Left colon (tissue), 2 donors: ENCODE data around the gene DHRS7B. TPM values are rescaled to one million over a fixed set of nuclear protein-coding genes. Genes with fewer than 3 reads are reported as not detected.
"Not testable (repeated sequence)": the region's sequence is repeated elsewhere in the genome, so short reads cannot be mapped to it uniquely, and the experiment has no call there.

Source experiments
- ATAC-seq: fragments of 200-7000 bp; cut with Tn5 transposase; one replicate; pipeline ENCODE4 v1.9.1; 2020; ENCODE audit warnings: mild to moderate bottlenecking, moderate library complexity
- DNase-seq, 2 donors: peaks; one replicate each; pipeline ENCODE4 v3.0.0-alpha.2; 2020
- intact Hi-C, 2 donors: fragments of 100-400 bp; cut with DNase I in 1 of 2; cut with micrococcal nuclease in 1 of 2; formaldehyde crosslinking; loops; one replicate each; pipeline versions ENCODE4 v1.11.2 to v1.14.0; 2022; cut with DNase I, micrococcal nuclease
- total RNA-seq, 2 donors: library from RNA; stranded (reverse); fragmentation: NEBNext Ultra II Directional; extraction: Animal tissue kit (Norgen Biotek cat#: 25700); gene quantifications; one replicate each; pipeline ENCODE4 v1.2.1, GENCODE V29; 2021
- donor health status: DM: no; HTN: no; CAD: no.
- donor health status: DM: yes; HTN: yes; CAD: no.

DHRS7B gene
- total RNA-seq, 2 donors from 2014 or later: 32.1 to 33.5 TPM

DNA sequence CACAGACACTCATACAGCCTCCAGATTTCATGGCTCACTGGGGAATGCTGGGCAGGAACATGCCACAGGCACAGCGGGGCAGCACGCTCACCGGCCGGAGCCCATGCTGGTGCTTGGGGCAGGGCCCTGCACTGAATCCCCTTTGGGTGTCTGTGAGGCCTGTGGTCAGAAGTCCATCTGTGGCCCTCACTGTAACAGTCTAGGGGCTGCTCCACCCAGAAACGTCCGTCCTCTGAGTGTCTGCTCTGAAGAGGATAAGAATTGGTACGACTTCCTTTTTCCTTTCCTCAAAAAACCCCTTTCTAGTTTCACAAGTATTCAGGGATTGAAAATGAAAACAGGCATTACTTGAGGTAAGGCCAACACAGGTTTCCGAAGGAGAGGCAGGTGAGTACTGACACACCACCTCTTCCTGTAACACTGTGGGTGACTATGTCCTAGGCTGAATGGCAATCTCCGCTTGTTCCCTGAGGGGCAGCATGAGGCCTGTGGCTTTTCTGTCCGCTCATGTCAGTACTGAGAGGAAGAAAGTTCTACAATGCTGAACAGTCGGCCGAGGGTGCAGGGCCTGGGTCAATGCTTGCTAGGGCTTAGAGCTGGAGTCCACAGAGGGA lies 44.7 kb downstream of the DHRS7B start:
- DNase-seq: no peak
- ATAC-seq: no peak
- intact Hi-C loops: no loop called here

DNA sequence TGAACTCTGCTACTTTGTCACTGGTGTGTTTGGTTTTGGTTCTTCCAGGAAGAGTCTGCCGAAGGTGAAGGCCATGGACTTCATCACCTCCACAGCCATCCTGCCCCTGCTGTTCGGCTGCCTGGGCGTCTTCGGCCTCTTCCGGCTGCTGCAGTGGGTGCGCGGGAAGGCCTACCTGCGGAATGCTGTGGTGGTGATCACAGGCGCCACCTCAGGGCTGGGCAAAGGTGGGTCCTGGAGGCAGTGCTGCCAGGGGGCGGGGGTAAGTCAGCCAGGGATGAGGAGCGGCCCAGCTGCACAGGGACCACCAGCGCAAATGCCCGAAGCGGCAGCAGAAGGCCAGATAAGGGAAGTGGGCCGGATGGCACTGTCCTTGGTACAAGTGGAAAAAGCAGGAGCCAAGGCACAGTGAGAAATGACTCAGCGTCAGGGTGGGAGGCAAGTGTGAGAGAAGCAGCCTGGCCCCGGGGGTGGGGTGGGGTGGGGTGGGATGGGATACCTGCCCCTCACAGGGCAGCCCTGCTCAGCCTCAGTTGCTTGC lies 45.3 kb downstream of the DHRS7B start:
- no peak for ATAC-seq
- no peak for DNase-seq
- intact Hi-C loops: no loop called here

DNA sequence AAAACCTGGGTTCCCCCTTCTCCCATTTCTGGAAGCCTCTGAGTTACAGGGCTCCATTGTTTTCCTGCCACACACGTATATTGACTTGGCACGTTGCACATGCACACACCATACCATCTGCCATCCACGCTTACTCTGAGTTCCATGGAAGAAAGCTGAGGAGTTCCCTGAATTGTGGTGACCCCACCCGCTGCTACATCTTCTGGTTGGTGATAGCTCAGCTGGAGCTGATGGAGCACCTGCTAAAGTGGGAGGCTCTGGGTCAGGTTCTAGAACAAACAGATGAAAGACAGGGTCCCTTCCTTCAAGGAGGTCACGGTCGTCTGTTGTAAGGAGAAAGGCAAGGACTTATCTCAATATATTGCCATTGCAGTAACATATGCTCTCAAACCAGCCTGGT lies 46.1 kb downstream of the DHRS7B start:
- no peak for DNase-seq
- intact Hi-C loops: no loop called here

DNA sequence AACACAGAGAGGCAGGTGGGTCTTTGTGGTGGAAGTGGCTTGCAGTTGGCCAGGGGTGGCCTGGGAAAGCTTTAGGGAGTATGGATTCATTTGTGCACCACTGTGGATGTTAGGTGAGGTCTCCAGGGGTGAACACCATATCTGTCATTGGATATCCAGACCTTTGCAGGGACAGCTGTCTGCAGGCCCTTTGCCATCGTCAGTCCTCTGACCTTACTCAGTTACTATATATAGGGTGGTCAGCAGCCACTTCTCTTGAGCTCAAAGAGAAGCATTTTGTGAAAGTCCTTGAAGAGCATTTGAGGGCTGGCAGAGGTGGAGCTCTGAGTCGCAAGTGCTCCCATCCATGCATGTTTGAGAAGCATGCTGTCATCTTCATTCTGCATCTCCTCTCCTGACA lies 46.8 kb downstream of the DHRS7B start:
- ATAC-seq: no peak
- DNase-seq: no peak
- intact Hi-C loops: no loop called here

More for the DNA sequence above, 46.1 kb downstream of the DHRS7B start:
- ATAC-seq: no peak

DNA sequence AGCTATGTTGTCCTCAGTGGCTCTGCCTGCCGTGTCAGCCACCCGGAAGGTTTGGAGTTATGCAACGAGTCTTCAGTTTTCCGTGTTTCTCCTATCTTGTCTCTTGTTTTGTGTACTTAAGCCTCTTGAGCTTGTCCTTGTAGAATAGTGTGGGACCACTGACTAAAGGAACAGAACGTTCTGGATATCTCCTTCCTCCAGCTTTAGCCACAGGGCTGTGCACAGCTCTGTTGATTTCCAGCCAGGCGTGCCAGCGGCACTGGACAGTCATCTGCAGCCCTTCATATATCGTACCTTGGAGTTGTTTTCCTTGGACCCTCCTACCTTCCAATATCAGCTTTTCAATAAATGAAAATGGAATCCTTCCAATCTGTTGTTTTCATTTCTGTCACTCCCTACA lies 47.4 kb downstream of the DHRS7B start:
- ATAC-seq (no peak), DNase-seq (no peak)
- intact Hi-C loops: no loop called here

DNA sequence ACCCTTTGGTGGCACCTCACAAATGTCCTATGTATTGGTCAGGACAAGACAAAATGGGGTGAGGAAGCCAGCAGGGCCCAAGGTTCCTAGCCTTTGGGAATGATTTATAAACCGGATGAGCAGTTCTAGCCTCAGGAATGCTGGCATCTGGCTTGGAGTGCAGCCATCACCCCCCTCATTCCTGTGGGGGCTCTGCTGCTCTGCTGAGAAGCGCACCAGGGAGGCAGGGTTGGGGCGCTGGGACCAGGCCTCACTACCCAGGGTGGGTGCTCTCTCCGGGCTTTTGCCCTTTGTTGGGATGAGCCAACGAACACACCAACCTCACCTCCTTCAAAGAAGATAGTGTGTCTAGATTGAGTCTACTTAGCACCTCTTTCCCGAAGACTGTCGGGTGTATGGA lies 47.9 kb downstream of the DHRS7B start:
- DNase-seq: no peak
- intact Hi-C loops: no loop called here
- no peak for ATAC-seq

DNA sequence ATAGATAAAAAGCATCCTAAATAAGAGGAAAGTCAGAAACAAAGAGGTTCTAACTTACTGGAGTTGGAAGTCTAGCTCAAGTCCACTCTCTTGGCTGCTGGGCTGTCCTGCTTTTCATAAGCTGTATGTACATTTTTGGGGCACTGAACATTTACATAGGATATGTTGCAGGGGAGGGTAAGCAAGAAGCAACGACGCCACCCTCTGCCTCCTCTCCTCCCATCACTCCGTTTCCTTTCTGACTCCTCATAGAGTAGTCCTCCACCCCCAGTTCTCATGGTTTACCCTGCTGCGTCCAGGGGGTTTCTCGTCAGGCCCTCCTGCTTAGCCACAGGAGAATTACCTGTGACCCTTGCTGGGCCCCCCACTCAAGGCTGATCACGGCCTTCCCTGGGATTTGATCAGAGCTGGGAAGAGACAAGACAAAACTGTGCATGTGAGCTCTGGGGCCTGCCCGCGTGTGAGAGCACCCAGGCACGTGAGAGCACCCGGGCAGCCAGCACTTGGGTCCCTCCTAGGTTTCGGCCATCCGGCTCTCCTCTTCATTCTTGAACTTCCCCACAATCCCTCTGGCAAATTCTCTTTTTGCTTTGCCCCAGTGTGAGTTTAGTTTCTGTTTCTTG lies 50.1 kb downstream of the DHRS7B start:
- no peak for ATAC-seq
- intact Hi-C loops: no loop called here
- DNase-seq: no peak

DNA sequence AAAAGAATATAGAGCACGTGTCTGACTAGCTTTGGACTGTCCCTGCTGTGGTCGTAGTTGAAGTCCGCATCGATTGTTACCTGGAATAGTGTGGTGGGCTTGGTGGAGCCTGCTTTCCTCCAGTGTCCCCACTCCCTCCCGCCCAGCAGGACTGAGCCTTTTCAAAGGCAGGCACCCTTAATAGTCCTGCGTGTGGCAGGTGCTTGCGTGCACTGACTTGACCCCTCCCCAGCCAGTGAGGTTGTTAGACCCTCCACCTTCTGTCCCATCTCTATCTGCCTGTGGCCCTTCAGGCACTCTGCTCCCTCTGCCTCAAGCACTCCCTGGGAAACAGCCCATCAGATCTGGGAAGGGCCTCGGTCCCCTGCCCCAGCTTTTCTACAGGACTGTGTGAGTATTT lies 50.6 kb downstream of the DHRS7B start:
- ATAC-seq: no peak
- intact Hi-C loops: no loop called here
- no peak for DNase-seq

DNA sequence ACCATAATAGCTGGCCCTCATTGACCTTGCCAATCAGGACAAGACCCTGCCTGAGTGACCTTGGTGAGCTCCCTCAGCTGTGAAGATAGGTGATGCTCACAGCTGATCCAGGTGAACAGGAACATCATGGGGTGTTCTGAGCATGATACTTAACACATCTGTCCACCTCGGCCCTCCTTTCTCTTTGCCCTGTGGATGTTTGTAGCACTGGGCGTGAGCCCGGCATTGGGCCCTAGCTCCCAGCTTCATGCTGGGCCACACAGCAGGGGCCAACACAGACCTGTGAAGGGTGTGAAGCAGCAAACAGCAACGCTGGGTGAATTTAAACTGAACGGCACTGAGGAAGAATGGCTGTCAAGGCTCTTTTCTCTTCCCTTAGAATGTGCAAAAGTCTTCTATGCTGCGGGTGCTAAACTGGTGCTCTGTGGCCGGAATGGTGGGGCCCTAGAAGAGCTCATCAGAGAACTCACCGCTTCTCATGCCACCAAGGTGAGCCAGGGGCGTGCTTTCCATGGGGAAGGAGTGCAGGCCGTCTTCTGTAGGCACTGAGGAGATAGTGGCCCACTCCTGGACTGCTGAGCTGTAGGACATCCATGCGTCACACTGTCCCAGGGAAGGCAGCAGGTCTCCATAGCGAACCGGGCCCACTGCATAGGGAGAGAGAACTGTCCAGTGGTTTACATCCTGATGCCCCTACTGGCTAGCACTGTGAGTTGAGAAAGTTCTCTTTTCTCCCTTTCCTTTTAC lies 51.3 kb downstream of the DHRS7B start:
- intact Hi-C loops: no loop called here
- DNase-seq (no peak), ATAC-seq (no peak)

DNA sequence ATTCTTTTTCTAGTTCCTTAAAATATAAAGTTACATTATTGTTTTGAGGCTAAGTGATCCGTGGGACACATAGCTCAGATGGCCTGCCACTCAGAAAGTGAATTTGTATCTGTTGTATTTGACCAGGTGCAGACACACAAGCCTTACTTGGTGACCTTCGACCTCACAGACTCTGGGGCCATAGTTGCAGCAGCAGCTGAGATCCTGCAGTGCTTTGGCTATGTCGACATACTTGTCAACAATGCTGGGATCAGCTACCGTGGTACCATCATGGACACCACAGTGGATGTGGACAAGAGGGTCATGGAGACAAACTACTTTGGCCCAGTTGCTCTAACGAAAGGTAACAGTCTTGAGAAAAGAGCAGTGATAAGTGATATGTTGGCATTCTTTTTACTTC lies 56.7 kb downstream of the DHRS7B start:
- ATAC-seq (no peak), DNase-seq (no peak)
- intact Hi-C loops: no loop called here

DNA sequence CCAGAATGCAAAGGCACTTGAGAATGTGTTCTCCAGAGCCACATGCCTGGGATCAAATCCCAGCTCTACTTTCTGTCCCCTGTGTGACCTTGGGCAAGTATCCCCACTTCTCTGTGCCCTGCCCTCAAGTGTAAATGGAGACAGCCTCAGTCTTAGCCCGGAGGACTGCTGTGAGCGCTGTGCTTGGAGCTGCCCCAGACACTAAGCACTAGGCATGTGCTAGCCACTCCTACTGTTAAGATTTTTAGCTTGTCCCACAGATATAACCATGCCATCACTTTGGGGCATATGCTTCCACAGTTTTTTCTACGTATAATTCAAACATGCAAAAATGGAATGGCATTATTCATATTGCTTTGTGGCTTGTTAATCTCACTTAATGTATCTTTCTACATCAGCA lies 57.8 kb downstream of the DHRS7B start:
- no peak for ATAC-seq

DNA sequence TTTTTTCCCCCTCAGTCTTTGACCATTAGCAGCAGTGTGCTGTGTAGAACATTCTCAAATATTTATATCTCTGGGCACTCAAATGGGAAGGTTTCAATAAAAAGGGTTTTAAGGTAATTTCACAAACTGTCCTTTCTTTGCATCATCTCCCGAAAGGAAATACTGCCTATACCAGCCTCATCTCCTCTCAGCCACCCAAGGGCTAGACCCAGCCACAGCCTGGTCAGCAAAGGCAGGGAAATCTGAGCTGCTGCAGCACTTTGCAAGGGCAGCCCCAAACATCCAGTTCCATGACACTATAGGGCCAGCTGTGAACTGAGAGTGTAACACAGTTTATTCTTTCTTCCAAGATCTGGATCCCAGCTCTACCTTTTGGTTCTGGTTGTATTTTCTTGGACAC lies 58.3 kb downstream of the DHRS7B start:
- ATAC-seq (no peak), DNase-seq (no peak)
- intact Hi-C loops: no loop called here

More for the DNA sequence above, 57.8 kb downstream of the DHRS7B start:
- intact Hi-C loops: no loop called here
- no peak for DNase-seq

DNA sequence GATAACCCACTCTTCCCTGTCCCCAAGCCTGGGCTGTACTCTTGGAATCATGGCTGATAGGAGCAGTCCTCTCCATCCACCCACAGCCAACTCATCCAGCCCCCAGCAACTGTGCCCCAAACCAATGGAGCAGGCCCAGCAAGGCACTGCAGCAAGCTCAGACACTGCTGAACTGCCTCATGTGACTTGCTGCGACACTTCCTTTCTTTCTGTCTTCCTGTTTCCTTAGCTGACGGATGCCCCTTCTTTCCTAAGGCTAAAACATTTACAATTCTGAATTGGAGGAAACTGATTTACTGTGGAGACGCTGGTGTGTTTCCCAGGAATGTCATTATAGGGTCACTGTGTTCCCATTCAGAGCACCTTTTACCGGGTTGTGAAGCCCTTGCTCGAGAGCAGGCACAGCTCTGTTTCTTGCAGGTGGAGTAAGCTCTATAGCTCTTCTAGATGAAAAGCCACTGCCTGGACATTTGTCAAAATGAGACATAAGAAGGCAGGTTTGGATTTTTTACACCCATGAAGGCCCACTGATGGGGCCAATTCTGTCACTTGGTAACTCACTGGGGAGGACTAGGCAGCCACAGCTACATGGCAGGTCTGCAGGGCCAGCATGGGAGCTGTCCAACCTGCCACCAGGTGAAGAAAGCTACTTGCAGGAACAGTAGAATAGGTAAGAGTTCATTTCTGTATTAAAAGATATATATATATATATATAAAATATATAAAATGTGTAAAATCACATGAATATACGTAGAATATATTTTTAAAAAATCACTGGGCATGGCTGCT lies 59.8 kb downstream of the DHRS7B start:
- intact Hi-C loops: no loop called here
- DNase-seq (no peak), ATAC-seq (no peak)

DNA sequence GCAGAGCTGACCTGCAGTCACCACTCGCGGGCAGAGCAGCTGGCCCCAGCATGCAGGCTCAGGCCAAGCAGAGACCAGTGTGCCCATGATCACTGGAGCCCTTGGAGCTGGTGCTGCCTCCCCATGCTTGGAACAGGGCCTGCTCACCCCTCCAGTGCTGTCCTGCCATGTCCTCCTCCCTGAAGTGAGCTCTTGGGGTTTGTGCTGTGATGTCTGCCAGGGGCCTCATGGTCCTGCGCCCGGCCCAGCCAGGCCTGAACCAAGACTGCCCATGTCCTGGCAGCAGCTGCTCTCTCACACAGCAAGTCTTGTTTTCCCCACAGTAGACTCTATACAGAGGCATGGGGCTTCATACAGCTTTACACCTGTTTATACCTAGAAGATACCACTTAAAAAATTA lies 62.6 kb downstream of the DHRS7B start:
- intact Hi-C loops: no loop called here
- DNase-seq (no peak), ATAC-seq (no peak)

DNA sequence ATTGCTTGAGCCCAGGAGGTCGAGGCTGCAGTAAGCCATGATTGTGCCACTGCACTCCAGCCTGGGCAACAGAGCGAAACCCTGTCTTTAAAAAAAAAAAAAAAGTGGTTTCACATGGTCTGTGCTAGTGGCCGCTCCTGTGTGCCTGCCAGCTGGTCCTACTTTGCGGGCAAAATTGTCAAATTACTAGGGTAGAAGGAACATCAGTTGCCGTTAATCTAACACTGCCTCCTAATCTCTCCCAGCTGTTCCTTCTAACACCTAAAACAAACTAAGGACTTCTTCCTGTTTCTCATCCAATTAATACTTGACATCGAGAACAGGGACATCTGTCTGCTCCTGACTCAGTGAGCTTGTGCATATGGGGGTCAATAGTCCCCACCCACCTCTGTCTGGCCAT lies 63.3 kb downstream of the DHRS7B start:
- intact Hi-C loops: no loop called here
- ATAC-seq: no peak

DNA sequence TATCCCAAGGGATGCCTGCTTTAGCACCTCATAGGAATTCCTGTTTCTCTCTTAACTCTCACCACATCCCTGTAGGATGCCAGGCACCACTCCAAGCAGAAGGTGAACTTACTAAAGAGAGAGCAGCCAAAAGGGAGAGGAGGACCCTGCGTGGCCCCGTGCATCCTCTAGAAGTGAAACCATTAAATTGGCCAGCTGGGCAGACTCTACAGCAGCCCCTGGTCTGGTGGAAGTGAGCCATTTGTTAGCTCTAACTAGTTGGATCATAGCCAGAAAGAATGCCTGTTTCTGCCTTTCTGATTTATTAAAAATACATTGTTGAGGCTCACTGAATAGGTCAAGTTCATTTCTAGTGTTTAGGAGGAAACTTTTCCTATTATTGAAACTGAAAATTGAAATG lies 64.9 kb downstream of the DHRS7B start:
- no peak for DNase-seq
- no peak for ATAC-seq
- intact Hi-C loops: no loop called here

More for the DNA sequence above, 63.3 kb downstream of the DHRS7B start:
- DNase-seq: no peak

DNA sequence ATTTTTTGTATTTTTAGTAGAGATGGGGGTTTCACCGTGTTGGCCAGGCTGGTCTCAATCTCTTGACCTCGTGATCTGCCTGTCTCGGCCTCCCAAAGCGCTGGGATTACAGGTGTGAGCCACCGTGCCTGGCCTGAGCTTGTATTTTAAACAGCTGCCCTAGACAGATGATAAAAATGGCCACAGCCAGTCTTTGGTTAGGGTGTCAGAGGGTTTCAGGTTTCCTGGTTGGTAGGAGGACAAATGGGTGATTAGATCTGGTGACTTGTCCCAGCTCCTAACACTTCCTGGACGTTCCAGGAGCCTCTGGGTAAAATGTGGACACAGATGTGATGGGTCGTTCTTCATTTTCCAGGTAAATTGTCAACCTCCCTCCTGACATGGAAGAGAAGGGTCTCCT lies 65.7 kb downstream of the DHRS7B start:
- intact Hi-C loops, ATAC-seq: not testable (repeated sequence)

DNA sequence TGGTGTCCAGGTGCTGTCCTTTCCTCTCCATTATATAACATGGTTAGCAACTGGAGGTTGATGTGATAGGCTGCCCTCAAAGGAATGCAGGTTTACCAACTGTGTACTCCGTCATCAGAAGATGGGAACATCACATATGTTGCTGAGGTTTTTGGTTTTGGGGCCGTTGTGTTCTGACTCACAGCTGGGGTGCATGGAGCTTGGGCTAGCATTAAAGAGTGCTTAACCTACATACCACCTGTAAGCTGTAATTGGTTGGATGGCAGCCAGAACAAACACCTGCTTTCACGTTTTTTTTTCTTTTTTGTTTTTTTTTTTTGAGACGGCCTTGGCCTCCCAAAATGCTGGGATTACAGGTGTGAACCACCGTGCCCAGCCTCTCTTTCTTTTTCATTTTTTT lies 66.3 kb downstream of the DHRS7B start:
- peak; percentile 5 for ATAC-seq
- intact Hi-C loops: no loop called here
- no peak for DNase-seq

More for the DNA sequence above, 65.7 kb downstream of the DHRS7B start:
- DNase-seq: not testable (repeated sequence)

DNA sequence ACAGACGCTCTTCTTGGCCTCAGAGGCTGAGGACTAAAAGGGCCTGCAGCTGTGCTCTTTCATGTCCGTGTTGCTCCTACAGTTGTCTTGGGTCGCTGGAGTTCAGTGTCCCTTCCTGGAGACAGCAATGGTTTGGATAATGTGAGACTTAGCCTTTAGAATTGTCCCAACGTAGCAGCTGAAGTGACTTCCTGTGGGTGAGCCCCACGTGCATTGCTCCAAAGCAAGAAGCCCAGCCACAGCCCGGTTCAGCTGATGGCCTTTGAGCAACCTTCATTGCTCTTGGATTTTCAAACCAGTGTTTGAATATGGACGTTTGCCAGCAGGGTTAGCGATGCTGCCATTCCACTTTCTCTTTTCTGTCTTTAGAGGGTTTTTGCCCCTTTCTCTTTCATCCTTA lies 67.5 kb downstream of the DHRS7B start:
- intact Hi-C loops: no loop called here
- ATAC-seq: no peak
- no peak for DNase-seq
